Lung microvascular endothelial cell (primary cell): ENCODE results near the gene SSBP3. TPM values are rescaled to one million over a fixed set of nuclear protein-coding genes. Genes with fewer than 3 reads are reported as not detected.
A peak's percentile ranks its signal among the peaks of the same experiment; 100 is the strongest.

Experiments
- DNase-seq, 2 donors: peaks; one replicate each; pipeline versions ENCODE4 v3.0.0 to v3.0.0-alpha.2; 2010; ENCODE audit warnings: low read depth in 2 of 2
- total RNA-seq: library from RNA; depleted of rRNA; stranded (reverse); fragments of >200 nt; gene quantifications from 2 replicates; pipeline ENCODE4 v1.2.1, GENCODE V29; 2014

SSBP3 gene
- total RNA-seq, 1 donor from 2014 or later: 10.3 TPM

DNA sequence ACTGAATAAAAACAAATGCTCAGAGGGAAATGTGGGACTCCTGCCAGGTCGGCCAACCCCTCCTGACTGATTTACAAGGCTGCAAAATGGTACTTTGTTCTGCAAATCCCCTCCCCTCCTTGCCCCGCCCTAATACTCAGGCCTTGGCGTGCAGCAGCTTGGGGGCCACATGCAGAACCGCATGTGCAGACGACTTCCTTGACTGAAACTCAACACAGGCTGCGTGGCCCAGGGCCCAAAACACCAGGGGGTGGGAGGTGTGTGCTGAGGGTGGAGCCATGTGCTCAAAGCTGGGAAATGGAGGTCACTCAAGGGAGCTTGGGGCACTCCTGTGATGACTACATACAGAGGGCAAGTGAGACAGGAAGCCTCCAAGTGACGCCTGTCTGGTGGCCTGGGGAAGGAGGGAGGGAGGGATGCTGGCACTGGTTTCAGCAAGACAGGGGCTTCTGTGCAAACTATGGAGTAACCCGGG lies 119.0 kb downstream of the SSBP3 start:
- DNase-seq: peak; percentile 58

DNA sequence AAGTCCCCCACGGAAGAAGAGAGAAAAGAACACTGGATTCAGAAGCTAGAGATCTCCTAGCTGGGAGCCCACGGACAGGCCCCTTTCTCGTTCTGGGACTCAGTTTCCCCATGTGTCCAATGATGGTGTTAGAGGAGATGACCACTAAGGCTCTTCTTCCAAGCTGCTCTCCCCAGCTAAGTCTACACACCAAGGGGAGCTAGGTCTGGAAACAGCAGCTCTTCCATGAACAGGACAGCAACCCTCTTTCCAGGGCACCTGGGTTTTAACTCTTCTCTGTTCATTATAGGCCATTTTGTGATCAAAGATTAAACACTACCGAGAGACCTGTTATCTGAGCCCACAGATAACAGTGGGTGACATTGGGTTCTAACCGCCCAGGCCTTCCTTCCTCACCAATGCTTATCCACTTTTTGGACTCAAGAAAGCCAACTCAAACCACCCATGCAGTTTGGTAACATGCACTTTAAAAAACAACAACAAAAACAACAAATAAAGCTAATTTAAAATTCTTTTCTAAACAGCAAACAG lies 120.3 kb downstream of the SSBP3 start:
- no peak for DNase-seq

DNA sequence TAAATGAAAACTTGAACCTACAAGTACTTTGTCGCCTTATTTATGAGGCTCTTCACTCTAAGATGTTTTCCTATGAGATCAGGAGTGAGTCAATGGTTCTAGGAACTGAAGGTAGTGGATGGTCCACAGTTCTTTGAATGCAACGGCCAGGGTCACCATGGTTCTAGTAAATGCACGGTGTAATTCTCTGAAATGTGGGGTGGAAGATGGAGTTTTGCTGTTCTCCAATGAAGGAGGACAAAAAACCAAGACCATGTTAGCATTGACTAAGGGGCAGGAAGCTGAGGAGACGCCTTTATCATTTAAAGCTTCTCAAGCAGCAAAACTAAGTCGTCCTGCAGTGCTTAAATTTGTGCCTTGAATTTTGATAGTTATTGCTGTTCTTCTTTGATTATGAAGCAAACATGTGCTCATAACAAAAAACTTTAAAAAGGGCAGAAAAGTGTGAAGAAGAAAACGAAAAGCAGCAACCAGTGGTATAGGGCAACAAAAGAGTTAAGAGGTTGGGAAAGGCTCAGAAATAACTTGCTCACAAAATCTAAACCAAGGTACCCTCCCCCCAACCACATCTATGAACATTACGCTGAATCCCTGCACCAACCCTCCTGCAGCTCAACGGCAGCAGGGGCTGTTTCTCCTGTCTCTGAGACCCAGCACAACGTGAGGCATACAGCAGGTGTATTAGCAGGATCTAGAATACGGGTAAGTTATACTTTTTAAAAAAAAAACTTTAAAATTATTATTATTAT lies 121.2 kb downstream of the SSBP3 start:
- DNase-seq: no peak

DNA sequence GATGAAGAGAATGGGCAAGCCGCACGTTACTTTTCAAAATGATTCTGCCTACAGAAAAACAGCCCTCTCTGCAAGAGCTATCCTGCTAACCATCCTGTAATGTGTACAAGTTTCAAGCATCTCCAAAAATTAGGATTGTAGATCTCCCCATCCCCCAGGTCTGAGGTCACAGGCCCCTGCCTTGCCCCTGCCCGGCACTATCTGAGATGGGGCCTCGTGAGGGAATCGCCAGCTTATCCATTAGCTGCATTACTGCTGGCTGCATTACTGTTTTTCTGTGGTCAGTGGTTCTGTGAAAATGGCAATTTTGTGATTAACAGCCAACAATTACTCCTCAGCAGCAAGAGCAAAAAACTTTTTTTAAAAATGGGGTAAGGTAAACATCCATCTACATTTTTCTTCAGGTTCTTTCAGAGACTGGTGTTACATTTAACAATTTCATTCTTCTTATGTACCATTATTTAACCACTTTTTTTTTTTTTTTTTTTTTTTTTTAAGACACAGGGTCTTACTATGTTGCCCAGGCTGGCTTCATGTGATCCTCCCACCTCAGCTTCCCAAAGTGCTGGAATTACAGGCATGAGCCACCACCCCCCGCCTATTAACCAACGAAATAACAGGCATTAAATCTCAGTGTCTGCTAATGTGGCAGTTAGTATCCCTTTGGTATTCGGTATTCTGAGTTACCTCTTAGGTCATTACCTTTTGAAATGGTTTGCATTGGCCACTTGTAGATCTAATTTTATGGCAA lies 122.4 kb downstream of the SSBP3 start:
- DNase-seq: no peak

DNA sequence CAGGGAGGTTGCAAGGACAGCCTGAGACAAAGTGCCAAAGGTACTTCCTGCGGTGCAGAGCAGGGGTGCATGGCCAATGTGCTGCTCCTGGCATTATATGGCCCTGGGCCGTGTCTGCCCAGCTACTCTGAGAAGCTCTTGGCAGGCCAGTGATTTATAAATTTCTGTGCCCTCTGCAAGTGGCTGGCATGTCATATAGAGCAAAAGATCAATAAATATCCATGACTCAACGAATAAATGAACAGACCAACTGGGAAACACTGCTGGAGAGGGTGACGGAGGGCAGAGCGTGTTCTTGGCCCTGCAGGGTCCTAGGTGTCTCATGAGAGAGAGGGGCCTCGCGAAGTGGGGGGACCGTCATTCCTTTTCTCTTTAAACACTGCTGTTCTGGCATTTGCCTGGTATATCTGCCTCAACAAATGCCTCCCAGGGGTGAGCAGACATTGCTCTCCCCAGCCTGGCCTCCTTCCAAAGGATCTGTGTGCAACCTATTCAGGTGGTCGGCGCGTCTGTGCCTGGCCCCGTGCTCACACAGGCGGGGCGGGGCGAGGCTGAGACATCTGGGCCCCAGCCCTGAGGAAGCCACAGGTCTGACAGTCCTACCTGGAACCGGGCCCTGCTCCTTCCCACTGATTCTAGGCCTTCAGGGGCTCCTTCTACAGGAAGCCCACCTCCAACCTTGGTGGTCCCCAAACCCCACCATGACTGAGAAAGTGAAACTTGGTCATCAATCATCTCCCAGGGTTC lies 123.9 kb downstream of the SSBP3 start:
- no peak for DNase-seq

DNA sequence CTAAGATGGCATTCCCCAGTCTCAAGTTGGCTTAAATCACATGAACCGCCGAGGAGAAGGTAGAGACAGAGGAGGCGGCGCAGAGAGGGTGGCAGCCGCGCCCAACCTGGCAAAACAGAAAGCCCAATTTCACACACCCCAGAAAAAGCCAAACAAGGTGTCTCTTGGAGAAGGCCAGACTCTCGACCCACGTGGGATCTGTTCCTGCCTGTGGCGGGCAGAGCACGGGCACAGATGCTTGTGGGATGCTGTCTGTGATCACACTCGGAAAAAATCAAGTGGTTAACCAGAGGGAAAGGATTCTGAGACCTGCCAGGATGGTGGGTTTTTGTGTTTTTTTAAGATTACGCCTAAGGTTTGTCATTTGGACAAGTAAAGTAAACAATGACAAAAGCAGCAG lies 125.5 kb downstream of the SSBP3 start:
- no peak for DNase-seq

DNA sequence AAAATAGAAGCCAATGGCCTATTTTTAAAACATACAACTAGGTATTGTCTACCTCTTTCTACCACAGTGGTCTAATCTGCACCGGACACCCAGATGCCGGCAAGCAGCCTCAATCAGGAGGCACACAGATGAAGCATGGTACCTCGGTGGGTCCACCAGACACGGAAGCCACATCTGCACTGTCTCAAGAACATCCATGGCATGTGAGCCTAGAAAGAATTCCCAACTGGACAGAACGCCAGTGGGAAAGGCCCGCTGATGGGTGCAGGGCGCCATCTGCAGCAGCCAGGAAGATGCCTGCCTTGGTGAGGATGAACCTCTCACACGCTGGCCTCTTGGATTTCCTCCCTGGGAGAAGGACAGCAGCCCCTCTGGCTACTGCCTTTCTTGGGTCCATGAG lies 126.7 kb downstream of the SSBP3 start:
- no peak for DNase-seq

DNA sequence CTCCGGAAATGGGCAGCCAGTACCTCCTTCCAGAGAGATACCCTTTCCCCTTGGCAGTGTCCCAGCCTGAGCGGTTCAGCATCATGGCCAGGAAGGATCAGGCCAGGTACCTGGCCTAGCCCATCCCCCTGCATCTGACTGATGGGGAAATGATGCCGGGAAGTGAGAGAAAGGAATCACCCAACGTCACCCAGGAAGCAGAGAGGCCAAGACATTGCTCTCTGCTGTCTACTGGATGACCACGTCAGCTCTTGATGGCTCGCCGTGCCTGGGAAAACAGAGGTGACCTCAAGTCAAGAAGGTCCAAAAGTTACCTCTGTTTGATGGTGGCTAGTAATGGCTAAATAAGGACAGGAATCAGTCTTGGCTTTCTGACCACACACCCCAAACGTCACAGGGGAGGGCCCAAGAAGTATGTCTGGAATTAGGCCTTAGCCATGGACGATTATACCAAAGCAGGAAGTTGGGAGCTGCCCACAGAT lies 127.2 kb downstream of the SSBP3 start:
- DNase-seq: peak in 1 of 2 donors; percentile 51

DNA sequence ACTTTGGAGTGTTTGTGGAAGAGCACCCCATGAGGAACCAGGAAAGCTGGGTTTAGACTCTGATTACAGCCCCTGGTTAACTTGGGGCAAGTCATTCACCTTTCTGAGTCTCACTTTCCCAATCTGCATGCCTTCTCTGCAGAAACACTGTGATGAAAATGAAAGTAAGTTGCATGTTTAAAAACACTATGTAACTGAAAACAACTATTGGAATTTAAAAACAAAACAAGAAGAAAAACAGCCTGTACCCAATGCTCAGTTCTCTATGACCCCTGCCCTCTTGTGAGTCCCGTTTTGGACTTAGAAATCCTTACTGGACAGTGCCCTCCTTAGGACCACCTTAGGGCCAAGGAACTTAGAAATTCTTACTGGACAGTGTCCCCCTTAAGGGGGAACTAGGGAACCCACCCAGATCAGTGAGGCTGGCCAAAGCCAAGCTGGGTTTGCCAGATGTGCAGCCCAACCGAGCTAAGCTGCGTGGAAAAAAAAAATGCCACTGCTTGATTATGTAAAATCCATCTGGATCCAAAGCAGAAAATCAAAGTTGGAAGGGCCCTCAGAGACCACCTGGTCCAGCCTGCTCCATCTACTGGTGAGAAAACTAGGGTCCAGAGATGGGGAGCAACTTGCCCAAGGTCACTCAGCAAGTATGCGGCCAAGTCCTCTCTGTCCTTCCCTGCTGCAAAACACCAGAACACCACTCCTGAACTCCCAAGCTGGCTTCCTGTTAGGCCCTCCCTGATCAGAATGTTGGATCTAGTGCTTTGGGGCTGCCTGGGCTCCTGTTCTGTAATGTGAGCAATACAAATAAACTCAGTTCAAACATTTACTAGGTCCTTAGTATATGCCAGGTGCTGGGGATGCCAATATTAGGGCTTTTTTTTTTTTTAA lies 128.5 kb downstream of the SSBP3 start:
- DNase-seq: no peak

DNA sequence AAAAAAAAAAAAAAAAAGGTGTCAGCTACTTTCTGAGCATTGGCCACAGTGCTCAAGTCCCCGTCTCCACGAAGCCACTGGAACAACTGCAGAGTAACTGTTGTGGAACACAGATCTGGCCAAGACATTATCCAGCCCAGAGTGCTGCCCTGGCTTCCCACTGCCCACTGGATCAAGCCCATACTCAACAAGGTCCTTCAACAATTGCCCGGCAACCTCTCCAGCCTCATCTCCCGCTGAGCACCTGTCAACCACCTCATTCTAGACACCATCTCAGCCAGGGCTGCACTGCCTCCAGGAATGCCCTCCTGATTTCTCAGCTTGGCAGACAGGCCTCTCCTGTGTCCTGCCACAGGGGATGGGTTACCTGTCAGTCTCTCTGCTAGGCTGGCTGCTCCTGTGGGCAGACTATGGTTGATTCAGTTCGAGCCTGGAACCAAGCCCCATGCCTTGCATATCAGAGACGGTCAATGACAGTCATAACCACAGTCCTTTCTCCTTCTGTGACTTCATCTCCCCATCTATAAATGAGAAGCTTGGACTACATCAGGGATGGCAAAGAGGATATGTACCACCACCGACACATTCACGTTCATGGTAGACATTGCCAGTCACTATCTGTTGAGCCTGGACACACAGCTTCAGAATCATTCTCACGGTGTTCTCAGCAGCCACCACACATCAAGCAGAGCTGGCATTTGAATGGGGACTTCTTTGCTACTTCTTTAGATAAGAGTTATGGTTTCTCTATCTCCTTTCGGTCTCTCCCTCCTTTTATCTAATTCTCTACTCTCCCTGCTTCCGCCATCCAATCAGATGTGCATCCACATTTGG lies 129.4 kb downstream of the SSBP3 start:
- no peak for DNase-seq

DNA sequence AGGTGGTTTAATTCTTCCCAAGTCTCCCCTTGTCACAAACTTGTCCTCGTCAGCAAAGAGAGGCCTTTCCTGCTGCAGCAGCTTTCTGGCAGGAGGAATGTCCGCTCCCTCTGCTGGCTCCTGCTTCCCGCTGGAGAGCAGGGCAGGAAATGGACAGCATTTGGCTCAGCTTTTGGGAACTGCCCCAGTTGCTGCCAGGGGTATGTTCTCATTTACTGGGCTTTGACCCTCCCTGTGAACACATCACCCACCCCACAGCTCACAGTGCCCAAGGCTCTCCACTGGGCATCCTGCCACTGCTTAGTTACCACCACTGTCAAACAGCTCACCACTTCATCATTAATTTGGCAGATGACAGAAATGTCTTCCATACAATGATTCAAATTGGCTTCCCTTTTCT lies 130.8 kb downstream of the SSBP3 start:
- peak; percentile 75 to 76 for DNase-seq

DNA sequence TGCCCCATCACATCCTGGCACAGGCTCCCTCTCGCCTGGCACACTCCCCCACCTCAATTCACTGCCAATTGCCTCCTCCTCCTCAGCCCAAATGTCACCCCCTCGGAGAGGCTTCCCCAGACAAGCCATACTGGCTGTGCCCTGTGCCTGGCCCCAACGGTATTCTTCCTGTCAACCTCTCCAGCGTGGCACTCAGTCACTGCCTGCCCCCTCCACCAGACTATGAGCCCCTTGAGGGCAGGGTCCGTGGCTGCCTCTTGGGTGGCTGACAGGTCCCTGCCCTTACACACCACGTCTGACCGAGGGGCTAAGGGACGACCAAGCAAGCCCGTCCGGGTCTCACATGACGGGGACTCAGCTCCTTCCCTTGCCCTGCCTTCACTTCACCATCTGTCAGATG lies 131.3 kb downstream of the SSBP3 start:
- no peak for DNase-seq

DNA sequence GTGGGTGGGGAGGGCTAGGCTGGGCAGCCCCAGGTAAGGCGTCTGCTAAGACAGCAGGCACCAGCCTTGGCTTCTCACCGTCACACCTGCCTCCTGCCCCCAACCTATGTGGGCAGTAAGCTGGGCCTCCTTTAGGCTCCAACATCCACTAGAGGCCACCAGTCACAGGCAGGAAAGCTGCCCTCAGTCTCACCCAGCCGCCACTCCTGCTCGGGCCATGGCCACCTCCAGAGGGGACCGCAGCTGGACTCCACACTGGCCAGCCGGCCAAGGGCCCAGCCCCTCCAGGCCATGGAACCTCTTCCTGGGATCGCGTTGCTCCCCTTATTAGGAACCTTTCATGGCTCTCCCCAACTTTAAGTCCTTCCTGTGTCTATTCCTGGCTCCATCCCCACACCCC lies 131.7 kb downstream of the SSBP3 start:
- DNase-seq: no peak

DNA sequence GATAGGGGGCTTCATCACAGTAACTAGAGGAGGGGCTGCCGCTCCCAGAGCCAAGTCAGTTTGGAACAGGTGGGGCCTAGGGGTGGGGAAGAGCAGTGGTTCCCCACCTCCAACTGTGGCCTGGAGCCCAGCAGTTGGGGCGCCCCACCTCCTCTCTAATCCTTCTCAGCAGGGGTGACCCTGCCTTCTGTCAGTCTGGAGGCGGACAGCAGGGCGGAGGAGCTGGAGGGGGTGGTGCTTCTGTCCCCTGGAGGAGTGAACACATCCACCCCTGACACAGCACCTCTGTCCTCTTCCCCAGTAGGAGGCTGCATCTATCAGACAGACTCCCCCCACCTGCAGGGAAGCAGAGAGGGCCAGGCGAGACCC lies 132.4 kb downstream of the SSBP3 start:
- DNase-seq: no peak

DNA sequence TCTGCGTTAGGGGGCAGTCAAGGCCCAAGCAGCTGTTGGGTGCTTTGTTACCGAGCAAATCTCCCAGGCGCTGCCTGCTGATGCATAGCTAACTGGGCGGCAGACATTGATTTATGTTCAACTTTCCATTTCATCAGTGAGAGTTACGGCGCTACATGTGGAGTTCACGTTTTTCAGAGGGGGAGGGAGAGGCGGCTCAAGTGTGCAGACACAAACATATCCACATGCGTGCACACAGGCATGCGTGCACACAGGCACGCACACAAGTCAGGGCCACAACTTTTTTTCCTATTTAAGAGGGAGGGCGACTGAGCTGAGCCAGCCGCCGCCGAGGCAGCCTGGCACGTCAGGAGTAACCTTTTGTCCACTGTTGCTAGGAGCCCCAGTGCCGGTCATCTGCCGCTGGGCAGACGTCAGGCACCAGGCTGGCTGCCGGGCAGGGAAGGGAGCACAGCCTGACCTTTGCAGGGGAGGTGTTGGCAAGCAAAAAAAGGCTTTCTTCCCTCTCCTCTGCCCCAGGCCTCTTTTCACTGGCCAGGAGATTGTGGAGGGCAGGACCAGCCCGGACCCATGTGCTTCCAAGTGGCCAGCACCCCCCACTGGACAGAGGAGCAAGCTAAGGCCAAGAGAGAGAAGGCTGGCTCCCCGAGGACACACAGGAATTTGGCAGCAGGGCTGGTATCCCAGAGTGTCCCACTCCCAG lies 133.0 kb downstream of the SSBP3 start:
- peak; percentile 91 for DNase-seq

DNA sequence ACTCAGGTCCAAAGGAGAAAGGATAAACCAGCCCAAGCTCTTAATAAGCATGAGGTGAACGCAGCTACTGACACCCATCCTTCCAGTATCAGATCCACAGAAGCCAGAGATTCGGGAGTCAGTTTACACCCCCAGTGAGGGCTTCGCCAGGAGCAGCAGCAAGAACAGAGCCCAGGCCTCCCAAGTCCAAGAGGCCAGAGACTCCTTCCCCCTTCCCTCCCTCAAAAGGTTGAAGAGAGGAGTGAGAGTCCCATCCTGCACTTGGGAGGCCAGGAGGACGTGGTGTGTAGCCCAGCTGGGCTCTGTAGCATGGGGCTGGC lies 133.5 kb downstream of the SSBP3 start:
- no peak for DNase-seq

DNA sequence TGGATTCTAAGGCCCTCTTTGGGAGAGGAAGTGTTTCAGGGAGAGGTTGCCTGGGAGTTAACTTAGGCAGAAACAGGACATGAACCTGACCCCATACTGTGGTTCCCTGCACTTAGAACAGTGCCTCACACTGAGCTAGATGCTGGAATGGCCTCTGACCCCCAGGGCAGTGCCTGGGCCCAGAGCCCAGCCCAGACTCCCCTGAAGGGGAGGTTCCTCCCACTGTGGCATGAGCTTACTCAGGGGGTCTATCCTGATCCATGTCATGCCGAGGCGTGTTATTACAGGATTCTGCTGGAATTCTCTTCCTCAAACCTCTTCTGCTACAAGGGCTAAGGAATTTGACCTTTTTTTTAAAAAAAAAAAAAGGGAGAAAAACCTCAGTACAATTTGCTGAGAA lies 134.1 kb downstream of the SSBP3 start:
- no peak for DNase-seq

DNA sequence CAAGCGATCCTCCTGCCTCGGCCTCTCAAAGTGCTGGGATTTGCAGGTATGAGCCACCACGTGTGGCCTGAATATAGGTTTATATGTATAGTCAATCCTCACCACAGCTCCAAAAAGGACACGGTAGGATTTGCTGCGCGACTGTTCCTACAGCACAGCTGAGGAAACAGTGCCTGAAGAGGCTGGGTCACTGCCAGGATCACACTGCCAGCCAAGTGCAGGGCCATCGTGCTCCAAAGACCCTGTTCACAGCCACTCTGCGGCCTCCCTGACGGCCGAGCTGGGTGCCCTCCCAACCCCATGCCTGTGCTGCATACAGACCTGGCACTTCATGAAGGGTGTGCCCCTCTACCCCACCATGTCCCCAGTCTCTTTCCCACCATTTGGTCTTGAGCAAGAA lies 134.9 kb downstream of the SSBP3 start:
- DNase-seq: no peak

DNA sequence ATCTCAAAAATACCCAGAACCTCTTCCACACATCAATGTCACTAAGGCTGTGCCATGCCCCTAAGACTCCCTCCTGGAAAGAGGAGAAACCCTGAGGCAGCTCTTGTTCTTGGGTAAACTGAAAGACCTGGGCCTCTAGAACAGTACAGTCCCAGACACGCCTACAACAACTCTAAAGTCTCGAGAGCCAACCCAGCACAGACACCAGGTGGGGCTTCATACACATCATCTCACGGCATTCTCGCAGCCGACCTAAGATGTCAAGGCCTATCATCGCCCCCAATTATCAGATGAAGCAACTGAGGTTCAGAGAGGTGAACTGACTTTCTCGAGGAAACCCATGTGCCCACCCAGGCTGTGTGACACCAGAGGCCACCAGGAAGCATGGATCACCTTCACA lies 135.7 kb downstream of the SSBP3 start:
- no peak for DNase-seq
